ENCODE data around the gene FOXP1.

Gene FOXP1

GRCh38 chr3:70933105-70933810 is 650.3 kb downstream of the FOXP1 start:
- H3K36me3 Mint-ChIP-seq (ENCODE audit: low read depth): no peaks in the 10 kb centered on the region
- H3K27me3 Mint-ChIP-seq: no peaks in the 10 kb centered on the region
- no peak overlapping the region for H3K4me3 Mint-ChIP-seq

GRCh38 chr3:70930066-70930465 is 653.5 kb downstream of the FOXP1 start:
- H3K9me3 Mint-ChIP-seq: no peaks in the 10 kb centered on the region

More at GRCh38 chr3:70933105-70933810, 650.3 kb downstream of the FOXP1 start:
- DNase-seq: no peak
- H3K27ac Mint-ChIP-seq: no peak overlapping the region
- no peaks in the 10 kb centered on the region for H3K9me3 Mint-ChIP-seq
- peaks cover 9% of the 10 kb centered on the region for H3K4me1 Mint-ChIP-seq (ENCODE audit: low read depth)

GRCh38 chr3:70927239-70927638 is 656.3 kb downstream of the FOXP1 start:
- DNase-seq: no peak
- Mint-ChIP-seq H3K27ac (no peak overlapping the region), H3K4me1 (ENCODE audit: low read depth) (no peaks in the 10 kb centered on the region), H3K4me3 (no peak overlapping the region), H3K9me3 (peaks cover 4% of the 10 kb centered on the region), H3K27me3 (no peaks in the 10 kb centered on the region), H3K36me3 (ENCODE audit: low read depth) (no peaks in the 10 kb centered on the region)

More at GRCh38 chr3:70930066-70930465, 653.5 kb downstream of the FOXP1 start:
- H3K27me3 Mint-ChIP-seq: no peaks in the 10 kb centered on the region
- H3K4me1 Mint-ChIP-seq (ENCODE audit: low read depth): peaks cover 9% of the 10 kb centered on the region
- no peak overlapping the region for H3K27ac Mint-ChIP-seq
- H3K4me3 Mint-ChIP-seq: no peak overlapping the region
- H3K36me3 Mint-ChIP-seq (ENCODE audit: low read depth): no peaks in the 10 kb centered on the region
- no peak for DNase-seq

- H3K4me3 Mint-ChIP-seq: no peak overlapping the region
- no peaks in the 10 kb centered on the region for H3K36me3 Mint-ChIP-seq (ENCODE audit: low read depth)
- no peaks in the 10 kb centered on the region for H3K4me1 Mint-ChIP-seq (ENCODE audit: low read depth)
- no peaks in the 10 kb centered on the region for H3K27me3 Mint-ChIP-seq
- H3K9me3 Mint-ChIP-seq: peaks cover 4% of the 10 kb centered on the region
- H3K27ac Mint-ChIP-seq: no peak overlapping the region
- DNase-seq: no peak
Measured at GRCh38 chr3:70926835-70927234, 656.7 kb downstream of the FOXP1 start.

GRCh38 chr3:70919661-70920060 is 663.9 kb downstream of the FOXP1 start:
- Mint-ChIP-seq H3K36me3 (ENCODE audit: low read depth) (no peaks in the 10 kb centered on the region), H3K4me1 (ENCODE audit: low read depth) (no peaks in the 10 kb centered on the region), H3K27me3 (peaks cover 9% of the 10 kb centered on the region), H3K27ac (no peak overlapping the region), H3K4me3 (no peak overlapping the region), H3K9me3 (peaks cover 4% of the 10 kb centered on the region)
- DNase-seq: no peak

GRCh38 chr3:70919091-70919490 is 664.4 kb downstream of the FOXP1 start:
- Mint-ChIP-seq H3K27ac (no peak overlapping the region), H3K4me1 (ENCODE audit: low read depth) (no peaks in the 10 kb centered on the region), H3K36me3 (ENCODE audit: low read depth) (no peaks in the 10 kb centered on the region), H3K27me3 (peaks cover 9% of the 10 kb centered on the region), H3K4me3 (no peak overlapping the region), H3K9me3 (peaks cover 4% of the 10 kb centered on the region)
- DNase-seq: no peak

GRCh38 chr3:70916375-70917055 is 667.0 kb downstream of the FOXP1 start:
- no peak for DNase-seq
- Mint-ChIP-seq H3K27ac (no peak overlapping the region), H3K4me1 (ENCODE audit: low read depth) (no peaks in the 10 kb centered on the region), H3K27me3 (peaks cover 12% of the 10 kb centered on the region), H3K9me3 (no peaks in the 10 kb centered on the region), H3K36me3 (ENCODE audit: low read depth) (no peaks in the 10 kb centered on the region), H3K4me3 (no peak overlapping the region)

GRCh38 chr3:70914862-70915261 is 668.7 kb downstream of the FOXP1 start:
- DNase-seq: no peak
- Mint-ChIP-seq H3K4me1 (ENCODE audit: low read depth) (no peaks in the 10 kb centered on the region), H3K27me3 (peaks cover 10% of the 10 kb centered on the region), H3K9me3 (no peaks in the 10 kb centered on the region), H3K27ac (no peak overlapping the region), H3K4me3 (no peak overlapping the region), H3K36me3 (ENCODE audit: low read depth) (no peaks in the 10 kb centered on the region)

GRCh38 chr3:70911719-70912118 is 671.8 kb downstream of the FOXP1 start:
- no peaks in the 10 kb centered on the region for H3K36me3 Mint-ChIP-seq (ENCODE audit: low read depth)
- no peak for DNase-seq
- peaks cover 16% of the 10 kb centered on the region for H3K27me3 Mint-ChIP-seq
- H3K4me3 Mint-ChIP-seq: no peak overlapping the region
- no peaks in the 10 kb centered on the region for H3K4me1 Mint-ChIP-seq (ENCODE audit: low read depth)
- H3K27ac Mint-ChIP-seq: no peak overlapping the region
- no peaks in the 10 kb centered on the region for H3K9me3 Mint-ChIP-seq

GRCh38 chr3:70905491-70905890 is 678.0 kb downstream of the FOXP1 start:
- DNase-seq: no peak
- Mint-ChIP-seq H3K4me1 (ENCODE audit: low read depth) (no peaks in the 10 kb centered on the region), H3K9me3 (no peaks in the 10 kb centered on the region), H3K4me3 (no peak overlapping the region), H3K36me3 (ENCODE audit: low read depth) (no peaks in the 10 kb centered on the region), H3K27me3 (peaks cover 27% of the 10 kb centered on the region), H3K27ac (no peak overlapping the region)
